ENCODE measurements around the gene EDIL3.

GRCh38 chr5:83972236-83972635, 412.4 kb downstream of the EDIL3 start:
- TF ChIP-seq CTCF (IDR thresholded peaks at IDR 0.05) = no peak
- TF ChIP-seq POLR2A (IDR thresholded peaks at IDR 0.05) = no peak
- TF ChIP-seq EP300 (IDR thresholded peaks at IDR 0.05) = no peak

Measured in tibial nerve (tissue), 4 donors.